Activated CD4-positive, alpha-beta T cell treated with anti-CD3 and anti-CD28 coated beads for 24 hours (primary cell): Measurements from ENCODE around the gene MACROD2.
"Not testable (repeated sequence)": the region's sequence is repeated elsewhere in the genome, so short reads cannot be mapped to it uniquely, and the experiment has no call there.

Source experiments
- DNase-seq, 2 donors: peaks; one replicate each; pipeline ENCODE4 v3.0.0-alpha.2; 2020; ENCODE audit warnings: low read depth in 2 of 2

Gene MACROD2

DNA sequence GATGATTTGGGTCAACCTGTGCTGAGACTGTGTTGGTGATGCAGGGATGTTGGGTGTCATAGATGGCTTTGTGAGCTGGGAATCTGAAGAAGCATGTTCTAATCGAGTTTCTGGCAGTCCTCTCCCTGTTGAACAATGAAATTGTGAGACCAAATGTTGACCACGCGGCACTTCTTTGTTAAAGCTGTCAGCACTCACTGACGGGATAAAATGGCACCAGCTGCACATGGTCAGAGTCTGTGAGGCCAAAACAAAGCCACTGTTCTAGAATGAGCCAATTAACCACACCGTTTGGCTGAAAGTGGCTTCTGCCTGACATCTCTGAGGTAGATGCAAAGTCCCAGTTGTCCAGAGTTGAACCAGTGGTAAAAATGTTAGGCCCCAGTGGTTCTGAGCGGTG is 2015.7 kb downstream of the MACROD2 start:
- DNase-seq: no peak

DNA sequence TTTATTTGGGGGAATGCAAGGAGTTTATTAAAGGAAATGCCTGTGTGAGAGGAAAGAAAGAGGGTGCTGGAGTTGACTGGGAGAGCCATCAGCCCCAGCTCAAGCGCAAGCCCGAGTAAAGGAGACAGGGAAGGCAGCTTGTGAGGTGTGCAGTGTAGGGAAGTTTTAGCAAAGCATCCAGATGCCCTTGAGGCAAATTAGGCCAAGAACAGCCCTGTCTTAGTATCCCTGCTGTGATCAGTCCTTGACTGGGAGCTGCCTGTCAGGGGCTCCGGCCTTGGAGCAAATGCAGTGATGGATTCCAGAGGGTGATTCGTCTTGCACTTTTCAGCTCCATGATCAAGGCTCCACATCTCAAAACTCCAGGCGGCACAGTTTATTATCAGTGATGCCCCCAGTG is 2016.2 kb downstream of the MACROD2 start:
- DNase-seq: no peak

DNA sequence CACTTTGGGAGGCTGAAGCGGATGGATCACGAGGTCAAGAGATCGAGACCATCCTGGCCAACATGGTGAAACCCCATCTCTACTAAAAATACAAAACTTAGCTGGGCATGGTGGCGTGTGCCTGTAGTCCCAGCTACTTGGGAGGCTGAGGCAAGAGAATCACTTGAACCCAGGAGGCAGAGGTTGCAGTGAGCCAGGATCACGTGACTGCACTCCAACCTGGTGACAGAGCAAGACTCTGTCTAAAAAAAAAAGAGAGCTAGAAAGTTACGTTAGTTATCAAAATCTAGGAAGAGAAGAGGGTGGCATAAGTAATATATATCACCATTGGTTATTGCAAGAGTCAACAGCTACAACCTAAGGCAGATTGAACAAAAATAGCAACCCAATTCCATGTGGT is 2017.6 kb downstream of the MACROD2 start:
- not testable (repeated sequence) for DNase-seq

DNA sequence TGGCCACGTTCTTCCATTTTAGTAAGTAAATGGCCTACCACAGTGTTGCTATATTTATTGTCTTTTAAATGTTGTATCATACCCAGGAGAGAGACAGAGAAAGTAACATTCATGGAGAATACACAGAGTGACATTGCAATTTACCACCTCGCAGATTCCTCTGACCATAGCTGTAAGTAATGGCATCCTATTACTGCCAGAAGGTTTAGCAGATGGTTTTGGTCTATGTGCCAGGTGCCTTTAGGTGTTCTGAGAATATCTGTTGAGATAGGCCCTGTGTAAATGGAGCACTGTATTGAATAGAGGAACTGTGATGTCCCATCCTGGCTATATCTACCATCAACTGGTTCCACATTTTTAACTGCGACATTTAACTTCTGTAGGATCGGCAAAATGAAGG is 2018.3 kb downstream of the MACROD2 start:
- no peak for DNase-seq

DNA sequence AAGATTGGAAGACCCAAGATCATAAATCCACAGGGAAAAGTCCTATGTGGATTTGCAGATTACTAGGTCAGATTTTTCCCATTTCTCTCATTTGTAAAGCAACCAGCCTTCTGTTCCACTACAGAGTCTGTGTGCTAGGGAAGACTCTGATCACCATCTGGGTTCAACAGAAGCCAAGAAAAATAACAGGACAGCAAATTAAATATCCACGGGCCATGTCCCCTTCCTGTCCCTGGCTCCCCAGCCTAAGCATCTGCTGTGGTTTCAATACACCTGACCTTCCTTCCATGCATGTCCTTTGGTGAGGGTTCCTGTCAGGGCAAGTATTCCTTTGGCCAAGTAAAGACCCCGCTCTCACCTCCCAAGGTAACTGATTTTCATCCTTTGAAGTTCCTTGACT is 2019.1 kb downstream of the MACROD2 start:
- no peak for DNase-seq

DNA sequence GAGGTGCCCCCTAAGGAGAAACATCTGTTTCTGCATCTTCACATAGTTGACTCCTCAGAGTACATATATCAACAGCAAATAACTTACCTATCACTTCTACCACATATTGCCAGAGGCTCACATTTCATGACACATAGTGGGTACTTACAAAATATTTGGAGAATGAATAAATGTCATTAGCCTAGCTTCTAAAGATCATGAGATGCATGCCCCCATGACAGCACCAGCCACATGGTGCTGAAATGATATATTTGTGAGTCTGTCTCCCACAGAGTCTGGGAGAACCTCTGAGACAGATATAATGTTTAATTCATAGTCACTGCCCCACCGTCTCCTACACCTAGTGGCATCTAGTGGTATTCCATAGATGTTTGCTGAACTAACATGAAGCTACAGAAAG is 2022.3 kb downstream of the MACROD2 start:
- no peak for DNase-seq

DNA sequence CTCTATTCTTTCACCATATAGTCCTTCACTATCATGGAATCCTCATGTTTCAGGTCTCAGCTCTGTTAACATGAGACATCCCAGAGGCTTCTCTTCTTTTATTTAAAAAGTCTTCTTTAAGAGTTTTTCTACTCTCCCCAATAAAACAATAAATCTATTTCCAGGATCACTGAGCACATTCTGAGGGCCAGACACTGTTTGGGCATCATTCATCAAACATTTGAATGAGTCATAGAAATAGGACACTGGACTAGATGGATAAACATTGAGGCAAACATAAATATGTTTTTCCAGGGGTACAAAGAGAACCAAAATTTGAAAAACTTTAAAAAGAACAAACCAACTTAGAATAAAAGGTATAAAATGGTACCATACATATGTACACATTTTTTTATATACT is 2023.6 kb downstream of the MACROD2 start:
- no peak for DNase-seq

DNA sequence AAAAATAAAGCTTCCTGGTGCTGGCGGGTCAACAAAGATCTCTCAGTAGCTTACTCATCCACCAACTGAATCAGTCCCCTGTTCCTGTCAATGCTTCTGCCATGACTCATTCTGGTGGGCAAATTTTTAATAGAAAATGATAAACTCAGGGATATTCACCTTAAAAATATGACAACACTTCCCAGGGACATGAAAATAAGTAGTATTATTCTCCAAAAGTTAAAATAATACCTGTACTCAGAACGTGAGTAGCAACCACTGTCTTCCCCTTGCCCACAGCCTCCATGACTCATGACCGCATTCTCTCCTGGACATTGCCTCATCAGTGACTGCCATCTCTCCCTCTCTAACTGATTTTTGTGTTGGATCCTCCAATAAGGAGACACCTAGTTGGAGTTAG is 2025.7 kb downstream of the MACROD2 start:
- DNase-seq: no peak

DNA sequence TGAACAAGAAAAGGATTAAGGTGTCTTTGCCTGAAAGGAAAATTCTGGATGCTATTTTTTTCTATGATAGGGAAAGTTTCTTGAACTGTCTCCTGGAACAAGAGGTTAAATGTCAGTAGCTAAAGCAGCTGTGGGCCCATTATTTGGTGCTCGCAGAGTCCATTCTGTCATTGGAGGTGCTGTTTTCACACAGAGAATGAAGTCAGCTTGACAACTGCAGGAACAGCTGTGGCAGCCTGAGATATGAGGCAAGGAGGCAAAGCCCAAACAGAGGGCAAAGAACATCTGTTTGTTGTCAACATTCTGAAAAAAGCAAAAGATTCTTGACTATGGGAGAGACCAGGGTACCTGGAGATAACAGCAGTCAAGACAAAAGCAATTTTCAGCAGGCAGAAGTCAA is 2029.8 kb downstream of the MACROD2 start:
- no peak for DNase-seq

DNA sequence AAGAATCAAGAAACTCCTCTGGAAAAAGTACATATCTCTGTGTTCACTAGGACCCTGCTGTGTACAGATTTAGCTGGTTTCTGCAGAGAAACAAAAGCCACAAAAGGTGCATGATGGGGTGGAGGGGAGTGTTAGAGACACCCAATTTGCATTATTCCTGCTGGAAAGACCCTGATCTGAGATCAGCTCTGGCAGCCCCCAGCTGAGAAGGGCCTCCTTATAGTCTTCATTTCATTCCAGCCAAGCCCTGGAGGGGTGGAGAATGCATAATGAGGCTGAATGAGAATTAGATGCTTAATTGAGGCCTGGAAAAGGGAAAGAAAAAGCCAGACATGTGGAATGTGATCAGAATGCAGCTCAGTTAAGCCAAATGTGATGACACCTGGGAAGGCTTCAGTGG is 2032.4 kb downstream of the MACROD2 start:
- no peak for DNase-seq

DNA sequence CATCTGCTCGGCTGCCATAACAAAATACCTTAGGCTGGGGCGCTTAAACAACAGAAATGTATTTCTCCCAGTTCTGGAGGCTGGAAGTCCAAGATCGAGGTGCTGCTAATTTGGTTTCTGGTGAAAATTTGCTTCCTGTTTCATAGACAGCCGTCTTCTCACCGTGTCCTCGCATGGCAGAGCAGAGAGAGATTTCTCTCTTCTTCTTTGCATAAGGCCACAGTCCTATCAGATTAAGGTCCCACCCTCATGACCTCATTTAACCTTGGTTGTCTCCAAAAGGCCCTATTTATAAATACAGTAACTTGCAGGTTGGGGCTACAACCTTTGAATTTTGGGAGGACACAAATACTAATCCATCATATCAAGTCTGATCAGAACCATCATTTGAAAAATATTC is 2033.6 kb downstream of the MACROD2 start:
- DNase-seq: no peak

DNA sequence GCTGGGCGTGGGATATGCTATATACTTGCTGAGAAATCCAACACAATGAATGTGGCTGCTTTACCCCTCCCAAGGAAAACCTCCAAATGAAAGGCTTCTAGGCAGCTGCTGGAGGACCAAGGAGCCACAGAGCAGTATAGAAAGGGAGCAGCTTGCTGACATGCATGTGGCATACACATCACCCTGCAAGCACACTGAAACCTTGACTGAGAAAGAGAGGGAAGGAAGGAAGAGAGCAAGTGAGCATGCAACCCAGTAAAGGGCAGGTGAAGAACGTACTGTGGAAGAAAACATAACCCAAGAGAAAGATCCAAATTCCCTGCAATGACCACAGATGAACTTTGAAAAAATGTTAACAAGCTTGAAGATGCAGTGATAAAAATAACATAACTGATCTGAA is 2034.9 kb downstream of the MACROD2 start:
- DNase-seq: no peak

DNA sequence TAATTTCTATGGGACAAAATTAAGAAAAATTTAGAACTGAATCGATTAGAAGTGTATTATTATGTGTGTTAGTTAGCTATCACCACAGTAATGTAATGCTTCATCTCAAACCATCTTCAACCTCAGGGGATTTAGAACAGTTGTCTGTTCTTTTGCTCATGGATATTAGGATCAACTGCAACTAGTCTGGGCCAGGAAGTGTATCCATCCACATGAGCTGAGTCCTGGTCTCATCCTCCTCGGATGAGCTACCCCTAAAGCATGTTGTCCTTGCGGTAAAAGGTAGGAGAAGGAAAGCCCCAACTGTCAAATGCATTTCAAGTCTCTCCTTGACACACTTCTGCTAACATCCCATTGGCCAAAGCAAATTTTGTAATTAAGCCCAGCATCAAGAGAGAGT is 2040.3 kb downstream of the MACROD2 start:
- no peak for DNase-seq

DNA sequence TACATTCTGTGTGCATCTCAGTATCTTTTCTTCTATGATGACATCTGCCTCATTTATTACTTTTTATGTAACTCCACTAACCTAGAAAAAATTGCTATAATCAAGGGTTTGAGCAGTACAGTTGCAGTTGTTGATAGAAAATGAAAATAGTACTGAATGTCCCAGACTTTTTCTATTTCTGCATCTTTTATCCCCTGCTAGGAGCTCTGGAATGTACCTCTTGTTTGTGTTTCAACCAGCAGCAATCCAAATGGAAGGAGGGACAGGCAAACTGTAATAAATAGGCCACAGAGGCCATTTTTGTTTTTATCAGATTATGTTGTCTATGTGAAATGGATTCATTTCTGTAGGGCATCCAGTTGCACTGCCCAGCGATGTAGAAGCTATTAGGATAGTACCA is 2041.0 kb downstream of the MACROD2 start:
- DNase-seq: no peak

DNA sequence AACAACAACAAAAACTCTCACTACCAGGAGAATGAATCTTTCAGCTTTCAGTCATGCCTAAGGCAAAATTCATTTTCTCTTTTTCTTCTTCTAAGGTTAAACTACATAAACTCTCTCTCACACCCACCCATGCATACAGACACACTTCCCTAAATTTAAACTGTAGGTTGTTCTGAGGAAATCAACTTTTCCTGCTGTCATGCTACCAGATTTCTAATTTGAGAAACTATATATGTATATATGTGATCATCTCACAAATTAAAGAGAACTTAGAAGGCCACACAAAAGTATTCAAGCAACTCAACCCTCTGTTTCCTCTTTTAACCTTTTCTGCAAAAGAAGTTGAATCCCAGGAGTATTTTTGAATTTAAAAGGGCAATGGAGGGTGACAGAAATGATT is 2045.4 kb downstream of the MACROD2 start:
- DNase-seq: no peak

DNA sequence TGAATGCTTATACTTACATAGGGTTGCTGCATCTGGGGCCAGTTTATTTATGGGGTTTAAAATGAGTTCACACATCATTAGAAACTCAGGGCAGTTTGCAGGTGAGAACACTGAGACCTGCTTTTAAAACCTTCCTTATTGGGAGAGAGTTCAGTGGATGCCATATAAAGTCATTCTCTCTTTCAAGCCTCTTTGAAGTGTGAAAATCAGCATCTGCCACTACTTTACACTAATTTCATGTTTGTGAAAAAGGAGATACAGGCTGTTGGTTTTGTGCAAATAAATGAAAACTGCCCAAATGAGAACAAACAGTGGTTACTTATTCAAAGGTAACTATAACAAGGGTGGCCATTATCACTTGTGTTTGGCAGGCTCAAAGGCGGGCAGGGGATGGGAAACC is 2047.4 kb downstream of the MACROD2 start:
- no peak for DNase-seq

DNA sequence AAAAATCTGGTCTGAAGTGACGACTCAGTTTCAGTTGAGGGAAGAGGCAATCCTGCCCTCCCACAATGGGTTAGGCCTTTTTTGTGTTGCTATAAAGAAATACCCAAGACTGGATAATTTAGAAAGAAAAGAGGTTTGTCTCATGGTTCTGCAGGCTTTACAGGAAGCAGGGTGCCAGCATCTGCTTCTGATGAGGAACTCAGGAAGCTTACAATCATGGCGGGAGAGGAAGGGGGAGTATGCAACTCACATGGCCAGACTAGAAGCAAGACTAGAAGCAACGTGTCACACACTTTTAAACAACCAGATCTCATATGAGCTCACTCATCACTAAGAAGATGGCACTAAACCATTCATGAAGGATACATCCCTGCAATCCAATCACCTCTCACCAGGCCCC is 2048.6 kb downstream of the MACROD2 start:
- DNase-seq: no peak

DNA sequence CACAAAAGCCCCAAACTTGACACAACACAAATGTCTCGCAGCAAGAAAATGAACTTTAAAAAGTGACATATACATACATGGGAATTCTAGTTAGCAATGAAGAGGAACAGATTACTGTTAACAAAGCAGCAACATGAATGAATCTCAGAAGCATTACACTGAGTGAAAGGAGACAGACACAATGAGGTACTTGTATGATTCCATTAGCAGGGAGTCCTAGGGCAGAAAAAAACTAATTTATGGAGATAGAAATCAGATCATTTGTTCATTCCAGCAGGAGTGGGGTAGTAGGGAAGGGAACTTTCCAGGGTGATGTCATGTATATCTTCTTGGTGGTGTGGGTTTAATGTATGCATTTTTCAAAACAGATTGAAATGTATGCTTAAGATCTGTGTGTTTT is 2053.6 kb downstream of the MACROD2 start:
- DNase-seq: no peak

DNA sequence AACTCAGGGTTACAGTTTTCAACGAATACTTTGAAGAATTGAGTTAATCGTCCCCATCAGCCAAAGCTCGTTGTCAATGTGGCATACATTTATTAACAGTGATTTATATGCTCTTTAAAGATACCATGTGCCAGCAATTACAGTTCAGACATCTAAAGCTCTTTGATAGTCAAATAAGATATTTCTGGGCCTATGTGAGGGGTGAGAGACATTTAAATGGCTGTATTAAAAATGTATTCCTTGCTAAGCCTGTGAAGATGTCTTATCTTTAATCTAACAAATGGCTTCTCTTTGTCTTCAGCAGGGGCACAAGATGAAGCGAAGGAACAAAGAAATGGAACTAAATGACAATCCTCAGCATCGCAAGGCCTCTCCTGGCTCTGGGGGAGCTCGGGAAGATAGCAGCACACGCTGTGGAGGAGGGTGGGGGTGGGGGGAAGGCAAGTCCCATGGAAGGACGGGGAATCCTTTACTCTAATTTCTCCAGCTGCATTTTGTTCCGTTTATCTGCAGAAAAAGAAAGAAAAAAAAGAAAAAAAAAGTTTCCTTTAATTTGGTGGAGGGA is 2054.3 kb downstream of the MACROD2 start:
- no peak for DNase-seq

DNA sequence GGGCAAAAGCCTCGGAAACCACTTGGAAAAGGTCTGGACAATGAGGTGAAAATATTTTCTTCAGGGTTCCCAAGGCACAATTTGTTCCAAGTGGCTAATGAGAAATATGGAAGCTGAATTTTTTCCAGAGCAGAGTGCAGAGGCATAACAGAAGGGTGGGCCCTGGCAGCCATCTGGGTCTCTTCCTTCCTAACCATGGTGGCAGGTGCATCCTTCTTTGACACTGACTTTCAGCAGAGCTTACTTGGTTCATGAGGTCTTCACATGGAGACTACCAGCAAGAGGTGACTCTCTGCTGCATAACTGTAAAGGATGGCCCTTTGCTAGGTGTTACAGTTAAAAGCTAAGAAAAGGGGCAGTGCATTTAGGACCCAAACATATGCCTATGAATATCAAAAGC is 2055.1 kb downstream of the MACROD2 start:
- DNase-seq: no peak

DNA sequence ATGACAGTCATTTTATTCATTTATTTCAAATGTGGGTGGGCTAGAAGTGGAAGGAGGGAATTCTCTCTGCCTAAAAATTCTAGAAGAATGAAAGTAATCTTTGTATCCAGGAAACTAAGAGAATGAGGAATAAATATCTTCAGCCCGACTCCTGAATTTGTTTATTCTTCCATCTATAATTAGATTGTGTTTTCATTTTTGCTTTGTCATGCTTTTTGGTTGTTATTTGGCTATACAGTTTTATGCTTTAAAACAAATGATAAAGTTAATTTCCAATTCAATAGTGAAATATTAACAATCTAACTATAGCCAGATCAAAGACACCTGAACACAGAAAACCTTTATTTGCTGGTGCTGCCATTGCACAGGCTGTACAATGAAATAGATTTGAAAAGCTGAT is 2056.7 kb downstream of the MACROD2 start:
- DNase-seq: no peak

DNA sequence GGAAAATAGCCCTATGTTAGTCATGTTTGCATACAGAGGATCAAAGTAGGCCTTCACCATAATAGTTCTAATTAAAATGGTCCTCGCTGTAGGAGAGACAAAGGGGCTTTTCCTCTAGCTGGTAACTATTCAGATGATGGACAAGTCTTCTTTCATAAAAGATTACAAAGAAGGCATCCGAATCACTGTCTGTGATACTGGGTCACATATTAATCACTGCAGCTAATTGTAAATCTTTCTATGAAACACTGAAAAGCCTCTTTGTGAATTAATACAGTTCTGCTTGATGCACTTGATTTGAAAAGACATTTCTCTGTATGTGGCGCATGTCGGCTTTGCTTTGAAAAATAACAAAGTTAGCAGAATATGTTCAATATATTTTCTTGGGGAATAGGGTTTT is 2057.1 kb downstream of the MACROD2 start:
- no peak for DNase-seq

DNA sequence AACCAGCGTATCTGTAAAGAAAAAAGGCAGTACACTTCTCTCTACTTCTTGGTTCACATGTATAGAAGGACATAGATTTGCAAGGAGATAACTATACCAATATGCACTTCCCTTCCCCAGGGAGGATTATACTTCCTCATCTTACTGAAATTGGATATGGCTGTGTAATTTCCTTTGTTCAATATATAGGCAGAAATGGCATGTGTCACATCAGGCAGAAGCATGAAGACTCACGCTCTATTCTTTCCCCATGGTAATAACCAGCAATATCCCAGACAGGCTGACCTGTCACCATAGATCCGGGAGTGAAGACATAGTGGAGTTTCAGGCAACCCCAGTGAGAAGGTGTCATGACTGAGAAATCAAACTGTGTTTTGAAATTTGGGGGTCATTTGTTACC is 2059.7 kb downstream of the MACROD2 start:
- DNase-seq: no peak

DNA sequence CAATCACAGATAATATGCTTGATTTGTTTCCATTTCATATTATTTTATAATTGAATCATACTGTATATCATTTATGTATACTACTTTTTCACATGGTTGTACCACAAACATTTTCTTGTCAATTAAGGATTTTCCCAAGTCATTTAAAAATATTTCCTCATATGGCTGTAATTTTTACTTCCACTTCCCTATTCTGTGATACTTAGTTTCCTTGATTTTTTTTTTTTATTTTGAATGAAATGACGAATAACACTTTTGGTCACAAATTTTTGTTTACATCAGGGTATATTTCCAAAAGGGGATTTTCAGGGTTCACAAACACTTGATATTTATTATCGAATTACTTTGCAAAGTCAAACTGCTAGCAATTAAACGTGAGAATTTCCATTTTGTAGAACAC is 2062.3 kb downstream of the MACROD2 start:
- DNase-seq: no peak

DNA sequence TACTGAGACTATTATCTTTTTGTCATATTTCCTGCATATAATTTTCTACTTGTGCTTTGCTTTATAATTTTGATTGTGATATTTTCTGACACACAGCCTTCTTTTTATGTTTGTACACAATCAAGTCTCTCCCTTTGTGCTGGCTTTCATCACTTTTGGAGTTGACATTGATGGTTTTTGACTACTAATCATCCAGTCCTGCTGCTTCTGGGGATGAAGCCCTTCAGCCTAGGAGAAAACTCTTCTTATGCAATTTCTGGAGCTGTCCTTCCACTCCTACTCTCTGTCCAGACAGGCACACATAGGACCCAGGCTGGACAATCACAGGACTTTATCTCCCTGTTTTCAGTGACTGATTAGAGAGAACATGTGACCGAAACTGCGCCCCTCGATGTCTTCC is 2063.0 kb downstream of the MACROD2 start:
- DNase-seq: no peak
